Frontal cortex (tissue), 4 donors: ENCODE measurements around the gene TOP3B. TPM values are rescaled to one million over a fixed set of nuclear protein-coding genes. Genes with fewer than 3 reads are reported as not detected.

Experiments
- DNase-seq, 2 donors: peaks; one replicate each; pipeline ENCODE4 v3.0.0; 2012; ENCODE audit warnings: low spot score in 2 of 2
- FAIRE-seq: peaks from 2 replicates; lab custom pipeline; 2012; peaks lifted over from hg19 to GRCh38; lab: Jason Lieb, UNC
- total RNA-seq: library from RNA; depleted of rRNA; stranded (reverse); fragments of >200 nt; gene quantifications from one replicate; pipeline ENCODE4 v1.2.3, GENCODE V29; 2014
- donor health status: control.
- donor health status: control.
- donor health status: control.

Gene TOP3B
- total RNA-seq, 1 donor from 2014 or later = 15.1 TPM

GRCh38 chr22:21936151-21936775 is 46.3 kb downstream of the TOP3B start:
- FAIRE-seq (no peak), DNase-seq (no peak)

- FAIRE-seq (no peak), DNase-seq (peak in 1 of 2 donors; percentile 61)
Measured at GRCh38 chr22:21933910-21934309, 48.7 kb downstream of the TOP3B start.

DNA sequence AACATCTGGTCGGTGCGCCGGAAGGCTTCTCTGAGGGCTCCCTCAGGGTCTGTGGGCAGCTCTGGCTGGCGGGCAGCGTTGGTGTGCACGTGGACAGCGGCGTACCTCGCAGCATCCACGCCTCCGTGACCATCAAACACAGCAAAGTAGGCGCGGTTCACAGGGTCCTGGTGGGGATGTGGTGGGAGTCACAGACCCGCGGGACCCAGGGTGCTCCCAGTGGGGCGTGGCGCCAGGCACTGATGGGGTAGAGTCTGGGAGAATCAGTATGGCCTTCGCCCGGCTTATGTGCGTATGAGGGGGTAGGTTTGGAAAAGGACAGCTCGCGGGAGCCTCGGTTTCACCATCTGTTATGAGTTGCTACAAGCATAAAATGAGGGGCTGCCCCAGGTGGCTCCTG is 49.2 kb downstream of the TOP3B start:
- FAIRE-seq = no peak

DNA sequence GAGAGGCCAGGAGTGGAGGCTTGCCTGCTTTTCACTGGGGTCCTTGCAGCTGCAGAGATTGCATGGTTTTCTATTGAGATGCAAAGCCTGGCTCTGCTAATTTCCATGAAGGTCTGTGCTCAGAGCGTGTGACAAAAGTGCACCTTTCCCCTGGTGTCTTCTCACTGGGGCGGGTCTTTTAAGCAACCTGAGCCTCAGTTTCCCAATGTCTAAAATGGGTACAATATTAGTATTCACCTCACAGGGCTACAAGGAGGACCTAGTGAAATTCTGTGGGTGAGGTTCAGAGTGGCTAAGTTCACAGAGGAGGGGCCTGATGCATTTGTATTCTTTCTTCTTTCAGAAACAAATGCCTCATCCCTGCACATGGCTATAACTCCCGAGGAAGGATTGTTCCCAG is 50.2 kb downstream of the TOP3B start:
- no peak for DNase-seq
- FAIRE-seq = no peak

More for the DNA sequence above, 49.2 kb downstream of the TOP3B start:
- DNase-seq = no peak

DNA sequence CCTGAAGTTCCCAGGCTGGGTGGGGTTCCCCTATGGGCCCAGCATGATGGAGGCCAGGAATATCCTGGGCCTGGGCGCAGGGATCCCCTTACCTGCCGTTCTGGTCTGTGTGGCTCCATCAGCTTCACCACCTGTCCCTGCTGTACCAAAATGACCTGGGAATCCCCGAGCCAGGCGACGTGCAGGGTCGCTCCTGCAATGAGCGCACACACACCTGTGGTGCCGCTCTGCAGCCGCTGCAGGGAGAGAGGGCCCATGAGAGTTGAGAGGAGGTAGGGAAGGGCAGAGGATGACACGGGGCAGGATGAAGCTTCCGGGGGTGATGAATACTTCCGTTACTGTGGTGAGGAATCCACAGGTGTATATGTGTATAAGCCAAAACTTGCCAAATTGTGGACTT is 51.5 kb downstream of the TOP3B start:
- DNase-seq = no peak
- no peak for FAIRE-seq

- FAIRE-seq = no peak
- no peak for DNase-seq
Measured at GRCh38 chr22:21929253-21929652, 53.3 kb downstream of the TOP3B start.

- FAIRE-seq = no peak
- no peak for DNase-seq
Measured at GRCh38 chr22:21928048-21928447, 54.5 kb downstream of the TOP3B start.

- DNase-seq = peak in 1 of 2 donors; percentile 59
- no peak for FAIRE-seq
Measured at GRCh38 chr22:21927174-21927823, 55.3 kb downstream of the TOP3B start.

- FAIRE-seq (no peak), DNase-seq (no peak)
Measured at GRCh38 chr22:21926728-21927127, 55.9 kb downstream of the TOP3B start.

- no peak for FAIRE-seq
- no peak for DNase-seq
Measured at GRCh38 chr22:21923163-21923561, 59.4 kb downstream of the TOP3B start.

- DNase-seq (no peak), FAIRE-seq (no peak)
Measured at GRCh38 chr22:21922370-21923162, 60.0 kb downstream of the TOP3B start.

DNA sequence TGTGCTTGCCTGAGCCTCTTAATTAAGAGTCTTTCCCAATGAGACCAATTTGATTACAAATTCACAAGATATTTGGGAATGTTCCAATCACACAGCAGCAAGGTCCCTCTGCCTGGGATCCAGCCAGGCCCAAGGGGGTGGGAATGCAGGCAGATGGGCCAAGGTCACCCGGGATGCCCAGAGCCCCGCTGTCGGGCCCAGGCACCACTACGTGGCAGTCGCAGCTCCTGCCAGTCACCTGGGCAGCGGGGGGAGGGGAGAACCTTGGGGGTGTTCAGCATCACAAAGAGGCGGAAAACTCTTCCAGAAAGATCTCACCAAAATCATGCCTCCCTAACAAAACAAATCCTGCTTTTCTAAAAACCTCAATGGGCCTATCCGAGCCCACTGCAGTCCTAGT is 60.9 kb downstream of the TOP3B start:
- FAIRE-seq = no peak
- DNase-seq = no peak

DNA sequence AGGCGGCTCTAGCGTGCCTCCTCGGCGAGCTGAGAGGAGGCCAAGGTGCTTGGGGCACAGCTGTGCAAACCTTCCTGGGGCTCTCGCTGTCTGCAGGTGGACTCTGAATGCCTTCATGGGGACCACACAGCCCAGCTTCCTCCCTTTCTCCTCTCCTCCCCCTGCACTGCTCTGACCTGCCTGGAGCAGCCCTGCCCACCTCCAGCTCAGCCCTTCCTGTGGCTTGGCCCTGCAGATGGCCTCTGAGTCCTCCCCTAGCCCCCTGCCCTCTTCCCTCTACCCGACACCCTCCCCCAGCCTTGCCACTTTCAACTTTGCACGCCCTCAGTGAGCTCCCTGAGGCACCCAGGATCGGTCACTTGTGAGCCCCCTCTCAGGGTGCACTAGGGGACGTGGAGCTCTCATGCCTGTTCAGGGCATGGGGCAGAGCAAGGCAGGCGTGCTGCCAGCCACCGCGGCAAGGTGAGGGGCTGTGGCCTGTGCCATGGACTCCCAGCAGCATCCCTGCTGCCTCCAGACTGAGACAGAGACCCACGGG is 61.3 kb downstream of the TOP3B start:
- DNase-seq (no peak), FAIRE-seq (no peak)

- DNase-seq = no peak
- no peak for FAIRE-seq
Measured at GRCh38 chr22:21920341-21921183, 62.0 kb downstream of the TOP3B start.

DNA sequence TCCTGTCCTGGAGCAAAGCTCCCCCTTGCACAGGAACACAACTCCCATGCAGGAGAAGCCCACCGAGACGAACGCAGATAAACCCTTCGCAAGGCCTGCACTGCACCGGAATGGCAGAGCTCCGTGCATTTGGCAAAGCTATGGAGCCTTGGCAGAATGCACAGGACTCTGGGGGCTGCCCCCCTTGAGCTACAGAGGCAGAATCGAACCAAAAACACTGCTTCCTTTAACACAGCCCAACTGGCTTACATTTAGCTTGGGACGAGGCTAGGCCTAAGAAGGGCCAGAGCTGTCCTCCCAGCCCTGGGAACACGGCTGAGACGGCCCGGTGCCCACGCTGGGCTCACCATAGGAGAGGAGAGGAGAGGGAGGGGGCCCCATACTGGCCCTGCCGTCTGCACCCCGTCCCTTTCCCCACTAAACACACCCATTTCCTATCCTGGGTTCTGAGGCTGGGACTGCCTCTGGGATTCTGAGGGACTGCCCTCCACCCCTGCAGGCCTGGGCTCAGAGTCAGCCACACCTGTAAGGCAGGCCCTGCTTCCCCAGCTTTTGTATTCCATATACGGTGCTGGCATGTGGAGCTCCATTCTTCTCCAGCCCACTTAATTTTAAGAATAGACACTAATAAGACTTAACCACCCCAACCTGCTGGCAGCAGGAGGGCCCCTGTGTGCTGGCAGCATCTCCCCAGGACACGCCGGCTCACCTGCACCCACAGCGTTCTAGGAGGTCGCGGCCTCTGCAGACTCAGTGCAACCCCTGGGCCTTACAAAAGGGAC is 62.9 kb downstream of the TOP3B start:
- DNase-seq (no peak), FAIRE-seq (no peak)

DNA sequence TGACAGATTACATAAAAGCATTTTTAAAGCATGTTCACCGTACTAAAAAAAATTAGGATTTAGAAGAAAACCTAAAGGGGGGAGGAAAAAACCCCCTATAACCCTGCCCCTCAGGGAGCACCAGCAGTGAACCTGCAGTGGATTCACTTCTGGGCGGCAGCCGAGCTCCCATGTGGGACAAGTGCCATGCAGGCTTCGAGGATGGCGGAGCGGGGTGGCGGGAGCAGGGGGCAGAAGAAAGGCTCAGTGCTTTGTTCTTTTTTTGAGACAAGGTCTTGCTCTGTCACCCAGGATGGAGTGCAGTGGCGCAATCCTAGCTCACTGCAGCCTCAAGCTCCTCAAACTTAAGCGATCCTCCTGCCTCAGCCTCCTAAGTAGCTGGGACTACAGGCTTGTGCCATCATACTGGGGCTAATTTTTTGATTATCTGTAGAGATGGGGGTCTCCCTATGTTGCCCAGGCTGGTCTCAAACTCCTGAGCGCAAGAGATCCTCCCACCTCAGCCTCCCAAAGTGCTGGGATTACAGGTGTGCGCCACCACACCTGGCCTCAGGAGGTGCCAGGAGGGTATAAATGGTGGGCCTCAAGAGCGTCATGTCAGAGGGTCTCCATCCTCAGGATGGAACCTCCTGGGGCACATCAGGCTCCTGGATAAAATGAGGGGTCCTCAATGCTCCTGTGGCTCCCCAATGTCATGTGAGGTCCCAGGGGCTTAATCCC is 64.0 kb downstream of the TOP3B start:
- no peak for FAIRE-seq

GRCh38 chr22:21917959-21918261 is 64.7 kb downstream of the TOP3B start:
- DNase-seq = no peak
- FAIRE-seq = no peak

More for the DNA sequence above, 64.0 kb downstream of the TOP3B start:
- DNase-seq = no peak

DNA sequence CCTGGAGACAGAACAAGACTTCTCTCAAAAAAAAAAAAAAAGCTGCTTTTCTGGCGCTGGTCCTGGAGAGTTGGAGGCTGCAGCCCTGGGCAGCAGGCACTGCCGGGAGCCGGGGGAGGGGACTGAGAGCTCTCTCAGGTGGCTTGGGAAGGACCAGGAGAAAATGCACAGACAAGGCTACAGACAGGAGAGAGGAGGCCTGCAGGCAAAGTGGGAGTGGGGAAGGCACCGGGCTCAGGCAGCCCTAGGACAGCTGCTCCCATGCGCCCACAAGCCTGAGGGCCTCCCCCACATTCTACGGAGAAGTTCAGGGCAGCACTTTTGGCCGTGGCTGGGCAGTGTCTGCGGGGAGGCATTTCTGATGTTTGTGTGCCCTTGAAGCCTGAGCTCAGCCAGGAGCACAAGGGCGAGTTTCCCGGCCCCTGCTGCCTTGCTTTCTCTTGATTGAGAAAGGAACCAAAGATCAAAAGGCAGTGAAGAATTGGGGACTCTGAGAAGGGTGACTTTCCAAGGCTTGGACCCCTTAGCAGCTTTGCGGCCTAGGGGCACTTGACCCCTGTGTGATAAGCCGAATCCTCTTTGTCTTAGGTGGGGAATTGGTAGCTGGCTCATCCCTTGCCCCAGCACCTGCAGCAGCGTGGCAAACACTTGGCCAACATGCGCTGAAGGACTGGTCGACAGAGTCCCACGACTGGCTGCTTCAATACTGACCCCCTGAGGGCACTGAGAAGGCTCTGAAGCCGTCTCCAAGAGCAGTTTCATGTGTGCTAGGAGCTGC is 65.2 kb downstream of the TOP3B start:
- no peak for FAIRE-seq
- DNase-seq = no peak
